Activated naive CD8-positive, alpha-beta T cell treated with anti-CD3 and anti-CD28 coated beads, Interleukin-2, amount 50 U/mL, for 24 hours (primary cell): ENCODE data around the gene TMEM154.
A peak's percentile ranks its signal among the peaks of the same experiment; 100 is the strongest.

ENCODE experiments used
- ATAC-seq: fragments of 150-1000 bp; cut with Tn5 transposase; one replicate; pipeline ENCODE4 v1.10.0; 2021
- DNase-seq: peaks from one replicate; pipeline ENCODE4 v3.0.0; 2021
- H3K27ac Mint-ChIP-seq: one replicate; pipeline ENCODE4 v1.8.0; 2021; ENCODE audit warnings: mild to moderate bottlenecking, mixed read lengths
- H3K27me3 Mint-ChIP-seq: one replicate; pipeline ENCODE4 v1.8.0; 2021; ENCODE audit warnings: mixed read lengths
- H3K36me3 Mint-ChIP-seq: one replicate; pipeline ENCODE4 v1.8.0; 2021; ENCODE audit warnings: low read depth, mixed read lengths
- H3K4me1 Mint-ChIP-seq: one replicate; pipeline ENCODE4 v1.8.0; 2021; ENCODE audit warnings: mixed read lengths
- H3K4me3 Mint-ChIP-seq: one replicate; pipeline ENCODE4 v1.8.0; 2021; ENCODE audit warnings: mild to moderate bottlenecking, moderate library complexity, mixed read lengths
- H3K9me3 Mint-ChIP-seq: one replicate; pipeline ENCODE4 v1.8.0; 2021; ENCODE audit warnings: mixed read lengths

TMEM154 gene

GRCh38 chr4:152613351-152613750, 66.4 kb downstream of the TMEM154 start:
- no peaks in the 10 kb centered on the region for H3K4me1 Mint-ChIP-seq
- H3K36me3 Mint-ChIP-seq = no peaks in the 10 kb centered on the region
- H3K9me3 Mint-ChIP-seq = no peaks in the 10 kb centered on the region
- DNase-seq (no peak), ATAC-seq (no peak)
- peaks cover 7% of the 10 kb centered on the region for H3K27me3 Mint-ChIP-seq
- no peak overlapping the region for H3K27ac Mint-ChIP-seq
- no peak overlapping the region for H3K4me3 Mint-ChIP-seq

DNA sequence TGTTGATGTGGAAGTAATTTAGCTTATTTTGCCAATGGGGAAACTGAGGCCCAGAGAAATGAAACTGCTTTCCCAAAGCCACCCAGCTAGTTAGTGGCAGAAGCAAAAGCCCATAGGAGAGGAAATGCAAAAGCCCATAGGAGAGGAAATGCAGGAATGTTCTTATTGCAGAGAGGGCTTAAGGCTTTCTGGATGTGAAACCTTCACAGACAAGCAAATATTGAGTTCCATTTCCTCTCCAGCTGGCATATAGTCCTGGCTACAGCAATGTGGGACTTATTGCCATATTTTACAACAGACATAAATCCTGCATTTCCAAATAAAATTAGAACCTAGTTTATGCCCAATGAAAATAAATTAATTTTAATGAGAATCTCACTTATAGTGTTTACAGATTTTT, 69.7 kb downstream of the TMEM154 start:
- Mint-ChIP-seq H3K36me3 (no peaks in the 10 kb centered on the region), H3K4me1 (no peaks in the 10 kb centered on the region), H3K4me3 (no peak overlapping the region), H3K9me3 (no peaks in the 10 kb centered on the region), H3K27ac (no peak overlapping the region), H3K27me3 (peaks cover 6% of the 10 kb centered on the region)
- DNase-seq (no peak), ATAC-seq (no peak)

- Mint-ChIP-seq H3K36me3 (no peaks in the 10 kb centered on the region), H3K27ac (no peak overlapping the region), H3K27me3 (peaks cover 2% of the 10 kb centered on the region), H3K4me3 (no peak overlapping the region), H3K4me1 (no peaks in the 10 kb centered on the region), H3K9me3 (no peaks in the 10 kb centered on the region)
- ATAC-seq = no peak
- no peak for DNase-seq
Measured at GRCh38 chr4:152609481-152609880, 70.3 kb downstream of the TMEM154 start.

GRCh38 chr4:152607178-152607577, 72.6 kb downstream of the TMEM154 start:
- DNase-seq (no peak), ATAC-seq (no peak)
- H3K27ac Mint-ChIP-seq = no peak overlapping the region
- no peaks in the 10 kb centered on the region for H3K27me3 Mint-ChIP-seq
- no peaks in the 10 kb centered on the region for H3K9me3 Mint-ChIP-seq
- no peak overlapping the region for H3K4me3 Mint-ChIP-seq
- no peaks in the 10 kb centered on the region for H3K36me3 Mint-ChIP-seq
- no peaks in the 10 kb centered on the region for H3K4me1 Mint-ChIP-seq

GRCh38 chr4:152606753-152607152, 73.0 kb downstream of the TMEM154 start:
- DNase-seq = no peak
- Mint-ChIP-seq H3K4me1 (no peaks in the 10 kb centered on the region), H3K9me3 (no peaks in the 10 kb centered on the region), H3K4me3 (no peak overlapping the region), H3K27ac (no peak overlapping the region), H3K27me3 (no peaks in the 10 kb centered on the region), H3K36me3 (peaks cover 1% of the 10 kb centered on the region)
- no peak for ATAC-seq

GRCh38 chr4:152605641-152606335, 74.0 kb downstream of the TMEM154 start:
- H3K4me3 Mint-ChIP-seq = no peak overlapping the region
- no peaks in the 10 kb centered on the region for H3K27me3 Mint-ChIP-seq
- DNase-seq = no peak
- peaks cover 1% of the 10 kb centered on the region for H3K36me3 Mint-ChIP-seq
- no peak for ATAC-seq
- no peak overlapping the region for H3K27ac Mint-ChIP-seq
- H3K4me1 Mint-ChIP-seq = no peaks in the 10 kb centered on the region
- H3K9me3 Mint-ChIP-seq = no peaks in the 10 kb centered on the region

- no peaks in the 10 kb centered on the region for H3K27me3 Mint-ChIP-seq
- ATAC-seq = no peak
- H3K27ac Mint-ChIP-seq = no peak overlapping the region
- H3K4me1 Mint-ChIP-seq = no peaks in the 10 kb centered on the region
- peaks cover 1% of the 10 kb centered on the region for H3K36me3 Mint-ChIP-seq
- no peak for DNase-seq
- no peaks in the 10 kb centered on the region for H3K9me3 Mint-ChIP-seq
- H3K4me3 Mint-ChIP-seq = no peak overlapping the region
Measured at GRCh38 chr4:152605031-152605430, 74.8 kb downstream of the TMEM154 start.

DNA sequence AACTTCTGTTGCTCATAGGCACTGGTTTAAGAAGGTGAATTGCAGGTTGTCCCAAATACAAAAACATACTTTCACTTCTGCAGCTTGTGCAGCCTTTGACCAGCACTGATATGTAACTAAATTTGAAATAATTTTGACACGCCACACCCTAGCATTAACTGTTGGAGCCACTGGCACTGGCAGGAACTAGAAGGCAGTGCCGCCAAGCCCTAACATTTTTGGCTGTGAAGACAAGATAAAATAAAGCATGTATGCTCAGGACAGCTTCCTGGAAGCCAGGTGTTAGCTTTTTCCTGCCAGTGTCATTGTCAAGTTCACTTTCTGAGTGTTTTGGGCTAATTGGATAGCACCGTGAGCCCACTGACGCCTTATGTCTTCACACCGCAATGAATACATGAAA, 78.6 kb downstream of the TMEM154 start:
- Mint-ChIP-seq H3K4me1 (no peaks in the 10 kb centered on the region), H3K27me3 (no peaks in the 10 kb centered on the region), H3K4me3 (no peak overlapping the region), H3K9me3 (no peaks in the 10 kb centered on the region), H3K36me3 (peaks cover 1% of the 10 kb centered on the region), H3K27ac (no peak overlapping the region)
- DNase-seq (no peak), ATAC-seq (no peak)

DNA sequence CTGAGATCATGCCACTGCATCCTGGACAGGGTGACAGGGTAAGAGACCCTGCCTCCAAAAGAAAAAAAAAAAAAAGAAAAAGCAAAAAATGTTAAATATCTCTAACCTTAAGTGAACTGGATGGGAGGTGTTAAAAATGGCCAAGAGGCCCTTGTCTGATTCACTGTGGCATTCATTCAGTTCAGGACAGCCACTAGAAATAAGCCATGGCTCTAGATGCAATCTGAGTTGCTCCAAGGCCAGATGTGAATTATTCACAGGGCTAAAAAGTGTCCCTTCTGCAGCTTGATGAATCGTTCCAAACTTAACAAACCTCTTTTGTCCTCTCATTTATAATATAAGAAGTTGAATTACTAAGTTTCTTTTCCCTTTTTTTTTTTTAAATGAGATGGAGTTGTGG, 80.2 kb downstream of the TMEM154 start:
- H3K27me3 Mint-ChIP-seq = no peaks in the 10 kb centered on the region
- H3K4me1 Mint-ChIP-seq = no peaks in the 10 kb centered on the region
- ATAC-seq (no peak), DNase-seq (no peak)
- peaks cover 1% of the 10 kb centered on the region for H3K36me3 Mint-ChIP-seq
- H3K4me3 Mint-ChIP-seq = no peak overlapping the region
- H3K27ac Mint-ChIP-seq = no peak overlapping the region
- no peaks in the 10 kb centered on the region for H3K9me3 Mint-ChIP-seq

GRCh38 chr4:152599095-152599494, 80.7 kb downstream of the TMEM154 start:
- ATAC-seq = no peak
- no peaks in the 10 kb centered on the region for H3K27me3 Mint-ChIP-seq
- no peaks in the 10 kb centered on the region for H3K9me3 Mint-ChIP-seq
- H3K4me3 Mint-ChIP-seq = no peak overlapping the region
- H3K27ac Mint-ChIP-seq = no peak overlapping the region
- H3K36me3 Mint-ChIP-seq = peaks cover 1% of the 10 kb centered on the region
- DNase-seq = no peak
- H3K4me1 Mint-ChIP-seq = no peaks in the 10 kb centered on the region

DNA sequence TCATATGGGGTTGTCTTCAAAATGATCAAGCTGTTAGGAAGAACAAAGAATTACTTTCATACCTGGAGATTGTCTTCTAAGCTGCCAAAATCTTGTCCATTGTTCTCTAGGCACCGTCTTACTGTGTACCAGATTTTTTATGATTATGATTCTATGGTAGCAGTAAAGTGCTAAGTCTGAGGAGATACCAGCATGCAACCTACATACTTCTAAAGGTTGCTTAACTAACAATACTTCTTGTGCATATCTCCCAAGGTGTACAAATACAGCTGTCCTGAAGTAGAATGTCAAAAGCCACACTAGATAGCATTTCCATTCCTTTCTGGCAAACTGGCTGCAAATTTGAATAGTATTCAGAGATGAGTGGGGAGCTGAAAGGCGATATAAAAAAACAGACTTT, 81.3 kb downstream of the TMEM154 start:
- peaks cover 1% of the 10 kb centered on the region for H3K36me3 Mint-ChIP-seq
- H3K27ac Mint-ChIP-seq = no peak overlapping the region
- ATAC-seq (no peak), DNase-seq (no peak)
- no peaks in the 10 kb centered on the region for H3K9me3 Mint-ChIP-seq
- no peaks in the 10 kb centered on the region for H3K4me1 Mint-ChIP-seq
- no peak overlapping the region for H3K4me3 Mint-ChIP-seq
- no peaks in the 10 kb centered on the region for H3K27me3 Mint-ChIP-seq

DNA sequence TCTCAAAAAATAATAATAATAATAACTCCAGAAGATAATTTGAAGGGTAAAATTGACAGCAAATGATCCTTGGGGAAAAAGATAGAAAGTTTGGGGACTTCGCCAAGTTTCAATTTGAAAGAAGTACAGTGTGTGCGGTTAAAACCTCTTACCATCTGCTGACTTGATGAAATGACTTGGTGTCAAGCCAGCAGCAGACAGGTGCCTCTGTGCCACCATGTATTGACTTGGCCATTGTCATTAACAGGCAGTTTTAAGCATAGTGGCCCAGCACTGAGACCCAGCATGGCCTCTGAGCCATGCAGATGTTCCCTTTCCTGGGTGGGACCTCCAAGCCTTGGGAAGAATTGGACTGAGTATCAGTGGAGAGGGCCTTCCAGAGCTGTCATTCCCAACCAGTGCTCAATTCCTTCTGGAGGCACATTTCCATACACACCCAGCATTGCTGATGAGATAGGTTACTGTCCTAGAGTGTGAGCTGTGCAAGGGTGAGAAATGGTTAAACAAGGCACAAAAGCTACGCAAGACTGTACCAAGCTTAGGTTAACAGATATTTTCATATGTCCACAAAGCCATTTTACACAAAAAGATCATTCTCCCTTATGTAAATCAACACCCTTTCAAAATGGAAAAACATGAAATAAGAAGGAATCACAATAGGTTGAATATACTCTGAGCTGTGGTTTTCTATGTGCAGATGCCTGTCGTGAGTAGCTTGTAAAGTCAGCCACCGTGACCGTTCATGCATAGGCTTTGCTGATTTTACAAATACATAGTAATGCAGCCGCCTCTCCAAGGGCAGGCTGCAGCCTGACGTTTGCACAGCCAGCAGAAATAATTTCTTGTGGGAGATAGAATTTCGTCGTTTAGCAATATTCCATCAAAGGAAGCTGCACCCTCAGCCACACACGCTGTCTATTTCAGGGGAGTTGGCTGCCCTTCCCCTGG, 84.5 kb downstream of the TMEM154 start:
- Mint-ChIP-seq H3K4me1 (no peaks in the 10 kb centered on the region), H3K27ac (no peak overlapping the region), H3K36me3 (no peaks in the 10 kb centered on the region), H3K4me3 (no peak overlapping the region), H3K27me3 (no peaks in the 10 kb centered on the region), H3K9me3 (no peaks in the 10 kb centered on the region)
- ATAC-seq (no peak), DNase-seq (no peak)

- ATAC-seq (no peak), DNase-seq (no peak)
- Mint-ChIP-seq H3K27ac (no peak overlapping the region), H3K4me3 (no peak overlapping the region), H3K36me3 (no peaks in the 10 kb centered on the region), H3K4me1 (no peaks in the 10 kb centered on the region), H3K9me3 (no peaks in the 10 kb centered on the region), H3K27me3 (peaks cover 3% of the 10 kb centered on the region)
Measured at GRCh38 chr4:152594057-152594456, 85.7 kb downstream of the TMEM154 start.

DNA sequence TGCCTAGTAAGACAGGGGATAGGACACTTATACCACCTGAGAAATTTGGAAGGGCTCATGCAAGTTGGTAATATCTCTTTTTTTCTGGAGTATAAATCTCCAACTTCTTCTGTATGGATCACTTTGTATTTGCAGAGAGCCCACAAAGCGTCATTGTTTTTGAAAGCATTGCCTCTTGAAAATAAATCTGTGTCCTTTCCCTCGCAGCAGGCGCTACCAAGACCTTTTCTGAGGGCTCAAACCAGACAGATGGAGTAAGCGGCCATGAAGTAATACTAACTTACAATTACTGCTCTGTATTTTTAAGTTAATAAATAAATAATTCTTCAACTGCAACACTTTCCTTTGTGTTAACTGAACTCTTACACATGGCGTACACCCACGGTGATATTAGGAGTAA, 87.9 kb downstream of the TMEM154 start:
- H3K36me3 Mint-ChIP-seq = no peaks in the 10 kb centered on the region
- no peaks in the 10 kb centered on the region for H3K4me1 Mint-ChIP-seq
- peaks cover 5% of the 10 kb centered on the region for H3K27me3 Mint-ChIP-seq
- ATAC-seq = no peak
- H3K9me3 Mint-ChIP-seq = no peaks in the 10 kb centered on the region
- no peak overlapping the region for H3K4me3 Mint-ChIP-seq
- H3K27ac Mint-ChIP-seq = no peak overlapping the region
- DNase-seq = no peak

DNA sequence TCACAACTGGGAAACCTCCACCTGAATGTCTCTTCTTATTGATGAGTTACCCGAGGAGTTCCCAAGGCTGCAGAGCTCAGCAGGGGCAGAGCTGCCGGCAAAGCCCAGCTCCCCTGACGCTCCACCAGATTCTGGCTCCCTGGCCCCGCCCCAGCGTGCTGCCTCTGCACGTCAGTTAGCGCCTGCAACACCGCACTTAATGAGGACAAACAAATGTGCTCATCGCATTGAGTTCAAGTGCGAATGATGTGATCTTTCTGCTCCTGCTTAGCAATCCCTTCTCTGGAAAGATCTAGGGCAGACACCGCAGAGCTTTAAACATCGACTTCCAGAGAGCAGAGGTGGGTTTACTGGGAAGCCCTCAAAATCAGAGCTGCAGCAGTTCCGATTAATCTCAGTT, 88.4 kb downstream of the TMEM154 start:
- H3K4me1 Mint-ChIP-seq = no peaks in the 10 kb centered on the region
- DNase-seq (peak; percentile 26), ATAC-seq (no peak)
- no peak overlapping the region for H3K4me3 Mint-ChIP-seq
- H3K9me3 Mint-ChIP-seq = no peaks in the 10 kb centered on the region
- H3K27me3 Mint-ChIP-seq = peaks cover 5% of the 10 kb centered on the region
- no peak overlapping the region for H3K27ac Mint-ChIP-seq
- H3K36me3 Mint-ChIP-seq = peaks cover 2% of the 10 kb centered on the region
